ENCODE measurements around the gene PSMD13. TPM values are rescaled to one million over a fixed set of nuclear protein-coding genes. Genes with fewer than 3 reads are reported as not detected.

Gene PSMD13
- total RNA-seq, 6 donors from 2014 or later = 85.2 to 113 (median 106) TPM

- no peak for ATAC-seq (ENCODE audit: low FRiP score in 2 of 2)
- H3K27ac ChIP-seq = no peak overlapping the region
- H3K4me1 ChIP-seq = peaks cover 9 to 21% (median 11%) of the 10 kb centered on the region in 4 donors
- H3K9me3 ChIP-seq = no peaks in the 10 kb centered on the region
- 92% methylated on average over 18 to 22 of the region's 22 CpGs for WGBS, 2 donors
- peak in 1 of 2 donors; percentile 28 for DNase-seq
- no peaks in the 10 kb centered on the region for H3K27me3 ChIP-seq
- H3K36me3 ChIP-seq = no peaks in the 10 kb centered on the region
- no peak for TF ChIP-seq EP300 (IDR thresholded peaks at IDR 0.05)
- no peak for TF ChIP-seq POLR2A (IDR thresholded peaks at IDR 0.05)
- TF ChIP-seq, protein P1, sequence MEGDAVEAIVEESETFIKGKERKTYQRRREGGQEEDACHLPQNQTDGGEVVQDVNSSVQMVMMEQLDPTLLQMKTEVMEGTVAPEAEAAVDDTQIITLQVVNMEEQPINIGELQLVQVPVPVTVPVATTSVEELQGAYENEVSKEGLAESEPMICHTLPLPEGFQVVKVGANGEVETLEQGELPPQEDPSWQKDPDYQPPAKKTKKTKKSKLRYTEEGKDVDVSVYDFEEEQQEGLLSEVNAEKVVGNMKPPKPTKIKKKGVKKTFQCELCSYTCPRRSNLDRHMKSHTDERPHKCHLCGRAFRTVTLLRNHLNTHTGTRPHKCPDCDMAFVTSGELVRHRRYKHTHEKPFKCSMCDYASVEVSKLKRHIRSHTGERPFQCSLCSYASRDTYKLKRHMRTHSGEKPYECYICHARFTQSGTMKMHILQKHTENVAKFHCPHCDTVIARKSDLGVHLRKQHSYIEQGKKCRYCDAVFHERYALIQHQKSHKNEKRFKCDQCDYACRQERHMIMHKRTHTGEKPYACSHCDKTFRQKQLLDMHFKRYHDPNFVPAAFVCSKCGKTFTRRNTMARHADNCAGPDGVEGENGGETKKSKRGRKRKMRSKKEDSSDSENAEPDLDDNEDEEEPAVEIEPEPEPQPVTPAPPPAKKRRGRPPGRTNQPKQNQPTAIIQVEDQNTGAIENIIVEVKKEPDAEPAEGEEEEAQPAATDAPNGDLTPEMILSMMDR (IDR thresholded peaks at IDR 0.05) = no peak
- TF ChIP-seq POLR2AphosphoS5 (IDR thresholded peaks at IDR 0.05) = no peak
- H3K4me3 ChIP-seq = no peak overlapping the region
These were observed 35.6 kb downstream of the PSMD13 start for GRCh38 chr11:272195-272930.

DNA sequence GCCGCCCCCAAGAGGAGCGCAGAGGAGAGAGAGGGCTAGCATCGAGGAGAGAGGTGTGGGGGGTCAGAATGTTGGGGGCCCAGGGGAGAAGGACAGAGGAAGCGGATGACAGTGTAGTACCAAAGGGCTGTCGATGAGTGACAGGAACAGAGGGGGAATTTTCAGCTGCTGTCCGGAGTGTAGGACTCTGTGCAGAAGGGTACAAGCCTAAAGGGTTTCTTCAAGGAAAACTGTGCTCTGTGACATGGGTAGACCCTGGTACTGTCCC is 36.1 kb downstream of the PSMD13 start:
- Histone ChIP-seq H3K27me3 (no peaks in the 10 kb centered on the region), H3K27ac (no peak overlapping the region), H3K4me3 (no peak overlapping the region), H3K4me1 (peaks cover 6 to 17% (median 7%) of the 10 kb centered on the region in 4 donors), H3K36me3 (no peaks in the 10 kb centered on the region), H3K9me3 (no peaks in the 10 kb centered on the region)
- TF ChIP-seq, protein P1 (IDR thresholded peaks at IDR 0.05) = no peak
- TF ChIP-seq EP300 (IDR thresholded peaks at IDR 0.05) (no peak), POLR2A (IDR thresholded peaks at IDR 0.05) (no peak)
- WGBS, 2 donors = 85 to 91% methylated on average over 6 of the region's 6 CpGs
- ATAC-seq (ENCODE audit: low FRiP score in 2 of 2) (no peak), DNase-seq (no peak)

- ATAC-seq (ENCODE audit: low FRiP score in 2 of 2) (no peak), DNase-seq (no peak)
- TF ChIP-seq POLR2AphosphoS5 (IDR thresholded peaks at IDR 0.05) (no peak), POLR2A (IDR thresholded peaks at IDR 0.05) (no peak), EP300 (IDR thresholded peaks at IDR 0.05) (no peak)
- TF ChIP-seq, protein P1 (IDR thresholded peaks at IDR 0.05) = no peak
- Histone ChIP-seq H3K4me1 (peaks cover 25 to 30% (median 29%) of the 10 kb centered on the region in 4 donors), H3K27ac (no peak overlapping the region), H3K9me3 (no peaks in the 10 kb centered on the region), H3K27me3 (peaks cover 0 to 31% (median 18%) of the 10 kb centered on the region in 4 donors), H3K36me3 (no peaks in the 10 kb centered on the region), H3K4me3 (no peak overlapping the region)
These were observed 39.4 kb downstream of the PSMD13 start for GRCh38 chr11:276219-276618.

DNA sequence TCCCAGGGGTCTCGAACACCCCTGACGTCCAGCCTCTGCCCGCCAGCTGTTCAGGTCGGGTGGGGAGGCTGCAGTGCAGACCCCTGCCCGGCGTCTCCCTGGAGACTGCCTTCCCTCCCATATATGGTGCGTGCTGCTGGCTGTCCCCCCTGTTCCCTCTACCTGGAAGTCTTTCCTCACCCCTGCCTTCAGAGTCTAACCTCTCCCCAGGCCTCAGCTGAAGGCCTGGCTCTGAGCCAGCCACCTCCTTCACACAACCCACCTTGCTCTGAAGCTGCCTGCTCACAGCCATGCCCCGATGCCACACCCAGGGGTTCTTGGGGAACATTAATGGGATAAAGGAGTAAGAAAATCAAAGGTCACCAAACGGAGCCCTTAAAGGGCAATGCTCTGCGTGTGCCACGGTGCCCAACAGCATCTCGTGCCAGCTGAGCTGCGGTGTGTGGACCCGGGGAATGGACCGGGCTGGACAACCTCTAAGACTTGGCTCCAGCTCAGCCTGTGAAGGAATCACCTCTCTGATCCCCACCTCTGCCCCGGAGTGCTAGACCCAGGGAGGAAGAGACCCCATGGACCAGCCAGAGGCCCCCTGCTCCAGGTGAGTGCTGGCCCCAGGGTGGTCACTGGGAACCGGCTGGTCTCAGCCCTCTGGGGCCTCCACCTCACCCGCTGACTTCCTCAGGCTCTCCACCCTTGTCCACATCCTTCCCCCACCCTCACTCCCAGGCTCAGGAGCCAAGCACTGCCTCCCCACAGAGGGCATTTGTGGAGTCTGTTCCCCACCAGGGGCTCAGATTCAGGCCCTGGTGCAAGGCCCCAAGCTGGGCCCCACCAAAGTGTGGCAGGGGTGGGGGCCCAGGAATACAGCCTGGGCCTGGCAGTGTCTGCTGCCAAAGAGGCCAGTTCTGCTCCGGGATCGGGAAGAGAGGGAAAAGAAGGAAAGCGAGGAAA is 41.5 kb downstream of the PSMD13 start, which contains the start of gene NLRP6:
Gene NLRP6, plus strand, starts transcription at position 407 of the 951 bp plus-strand sequence. Its CDS starts 163 bp downstream, at position 570.
- TF ChIP-seq EP300 (IDR thresholded peaks at IDR 0.05) = no peak
- TF ChIP-seq POLR2A (IDR thresholded peaks at IDR 0.05) = peak in 1 of 4 donors; percentile 2
- H3K27me3 ChIP-seq = peaks cover 0 to 45% (median 28%) of the 10 kb centered on the region in 4 donors
- H3K9me3 ChIP-seq = no peaks in the 10 kb centered on the region
- H3K4me3 ChIP-seq = peak within 1 kb of the TSS in 3 of 4 donors; percentile 26 to 44 (median 32)
- peak within 1 kb of the TSS in 3 of 4 donors; percentile 25 to 43 (median 34) for H3K27ac ChIP-seq
- H3K36me3 ChIP-seq = no peaks in the 10 kb centered on the region
- no peak for ATAC-seq (ENCODE audit: low FRiP score in 2 of 2)
- DNase-seq = peak in 1 of 2 donors; percentile 57
- 77% methylated on average over 21 of the region's 21 CpGs for WGBS, 2 donors
- peaks cover 33 to 35% (median 34%) of the 10 kb centered on the region in 4 donors for H3K4me1 ChIP-seq

All from upper lobe of left lung (tissue), 6 donors.